T-helper 1 cell treated with Interleukin-12 subunit alpha and Interleukin-12 subunit beta and Interleukin-4 antibody, amounts not matched to agents 30 ng/mL and 1 ng/mL, for 36 hours (primary cell): ENCODE measurements around the gene LSM11. TPM values are rescaled to one million over a fixed set of nuclear protein-coding genes. Genes with fewer than 3 reads are reported as not detected.

Source experiments
- intact Hi-C: fragments of 100-400 bp; cut with micrococcal nuclease; formaldehyde crosslinking; loops from one replicate; pipeline ENCODE4 v1.15.1; 2024
- total RNA-seq: library from RNA; stranded (reverse); gene quantifications from 2 replicates; pipeline ENCODE4 v1.2.3, GENCODE V29; 2022

LSM11 gene
- total RNA-seq, 1 donor from 2014 or later, result 4.6 TPM

- intact Hi-C loops, result loop anchor here (10.0 kb wide), 1 partner anchor 1338 kb away; no protein-coding TSS in a partner anchor
Observed at GRCh38 chr5:157766902-157767301, 23.4 kb downstream of the LSM11 start.

- intact Hi-C loops, result loop anchor here (10.0 kb wide), 1 partner anchor 1337 kb away; no protein-coding TSS in a partner anchor
Observed at GRCh38 chr5:157767689-157768088, 24.2 kb downstream of the LSM11 start.

GRCh38 chr5:157770665-157771064, 27.2 kb downstream of the LSM11 start:
- intact Hi-C loops, result no loop called here

- intact Hi-C loops, result no loop called here
Observed at GRCh38 chr5:157772127-157772526, 28.6 kb downstream of the LSM11 start.

- intact Hi-C loops, result no loop called here
Observed at GRCh38 chr5:157778121-157778805, 34.8 kb downstream of the LSM11 start.

GRCh38 chr5:157779221-157779620, 35.7 kb downstream of the LSM11 start:
- intact Hi-C loops, result no loop called here

GRCh38 chr5:157785801-157786200, 42.3 kb downstream of the LSM11 start:
- intact Hi-C loops, result no loop called here

GRCh38 chr5:157793301-157793700, 49.8 kb downstream of the LSM11 start:
- intact Hi-C loops, result no loop called here

GRCh38 chr5:157799578-157799977, 56.1 kb downstream of the LSM11 start:
- intact Hi-C loops, result no loop called here

- intact Hi-C loops, result no loop called here
Observed at GRCh38 chr5:157800137-157800536, 56.6 kb downstream of the LSM11 start.

- intact Hi-C loops, result no loop called here
Observed at GRCh38 chr5:157802736-157803135, 59.2 kb downstream of the LSM11 start.

GRCh38 chr5:157808043-157808442, 64.5 kb downstream of the LSM11 start:
- intact Hi-C loops, result no loop called here

Other genes with a start within 250 kb of the LSM11 start
- gene ADAM19, start 167.9 kb upstream of the LSM11 start, total RNA-seq, result 655 and 667 TPM in 2 replicates
- gene SOX30, start 91.3 kb upstream of the LSM11 start, total RNA-seq, result 0.10 and 0.12 TPM in 2 replicates
- gene C5orf52, start 72.2 kb upstream of the LSM11 start, total RNA-seq, result 0.32 TPM in 1 of 2 replicates, not detected in the other
- gene THG1L, start 12.3 kb upstream of the LSM11 start, total RNA-seq, result 13.2 and 14.9 TPM in 2 replicates
- 72.1 and 72.2 TPM in 2 replicates for gene CLINT1, start 115.4 kb downstream of the LSM11 start, total RNA-seq